Measurements from ENCODE around the gene PWWP2B. TPM values are rescaled to one million over a fixed set of nuclear protein-coding genes. Genes with fewer than 3 reads are reported as not detected.
A peak's percentile ranks its signal among the peaks of the same experiment; 100 is the strongest.

Gene PWWP2B
- total RNA-seq, 1 experiment from 2014 or later: 19.3 TPM

GRCh38 chr10:132365102-132365501 lies 31.9 kb upstream of the PWWP2B start:
- no peaks in the 10 kb centered on the region for H3K27me3 Mint-ChIP-seq (ENCODE audit: insufficient read depth, unreplicated experiment)
- H3K27ac Mint-ChIP-seq (ENCODE audit: unreplicated experiment): peak overlapping the region; percentile 42
- TF ChIP-seq CTCF (IDR thresholded peaks at IDR 0.05; ENCODE audit: insufficient read depth in 1 of 2, low read depth in 1 of 2, low read length in 1 of 2, severe bottlenecking in 1 of 2, unreplicated experiment in 1 of 2): no peak
- H3K4me3 ChIP-seq (ENCODE audit: low read depth, low read length): no peak overlapping the region
- BruUV-seq (replicated peaks): no TSS peak
- peaks cover 18% of the 10 kb centered on the region for H3K9me3 Mint-ChIP-seq (ENCODE audit: unreplicated experiment)
- ChIA-PET CTCF (no interaction called here), POLR2A (no interaction called here)
- H3K4me1 Mint-ChIP-seq (ENCODE audit: low read depth, unreplicated experiment): no peaks in the 10 kb centered on the region
- no peak overlapping the region for H3K4me3 Mint-ChIP-seq (ENCODE audit: unreplicated experiment)
- no peaks in the 10 kb centered on the region for H3K36me3 Mint-ChIP-seq (ENCODE audit: insufficient read depth, unreplicated experiment)
- H3K36me3 ChIP-seq (ENCODE audit: control insufficient read depth, insufficient read depth, low read length): no peaks in the 10 kb centered on the region
- DNase-seq: no peak
- intact Hi-C loops (cut with micrococcal nuclease; ENCODE audit: unreplicated experiment): no loop called here
- no peaks in the 10 kb centered on the region for H3K4me1 ChIP-seq
- no peaks in the 10 kb centered on the region for H3K27me3 ChIP-seq (replicated peaks; ENCODE audit: control insufficient read depth, insufficient read depth, low read length)
- no peaks in the 10 kb centered on the region; the same call in 1 of the 2 replicates for H3K9me3 ChIP-seq

GRCh38 chr10:132366006-132366405 lies 31.0 kb upstream of the PWWP2B start:
- BruUV-seq (replicated peaks): no TSS peak
- Histone ChIP-seq H3K36me3 (ENCODE audit: control insufficient read depth, insufficient read depth, low read length) (no peaks in the 10 kb centered on the region), H3K9me3 (no peaks in the 10 kb centered on the region; the same call in 1 of the 2 replicates), H3K4me3 (ENCODE audit: low read depth, low read length) (no peak overlapping the region), H3K27me3 (replicated peaks; ENCODE audit: control insufficient read depth, insufficient read depth, low read length) (no peaks in the 10 kb centered on the region), H3K4me1 (no peaks in the 10 kb centered on the region)
- TF ChIP-seq CTCF (IDR thresholded peaks at IDR 0.05; ENCODE audit: insufficient read depth in 1 of 2, low read depth in 1 of 2, low read length in 1 of 2, severe bottlenecking in 1 of 2, unreplicated experiment in 1 of 2): no peak
- ChIA-PET POLR2A (no interaction called here), CTCF (no interaction called here)
- no peak for DNase-seq
- intact Hi-C loops (cut with micrococcal nuclease; ENCODE audit: unreplicated experiment): no loop called here
- Mint-ChIP-seq H3K4me3 (ENCODE audit: unreplicated experiment) (no peak overlapping the region), H3K36me3 (ENCODE audit: insufficient read depth, unreplicated experiment) (no peaks in the 10 kb centered on the region), H3K27me3 (ENCODE audit: insufficient read depth, unreplicated experiment) (no peaks in the 10 kb centered on the region), H3K4me1 (ENCODE audit: low read depth, unreplicated experiment) (no peaks in the 10 kb centered on the region), H3K9me3 (ENCODE audit: unreplicated experiment) (peaks cover 18% of the 10 kb centered on the region), H3K27ac (ENCODE audit: unreplicated experiment) (no peak overlapping the region)

- POLR2A ChIA-PET: no interaction called here
- Mint-ChIP-seq H3K4me1 (ENCODE audit: low read depth, unreplicated experiment) (no peaks in the 10 kb centered on the region), H3K27ac (ENCODE audit: unreplicated experiment) (no peak overlapping the region), H3K27me3 (ENCODE audit: insufficient read depth, unreplicated experiment) (no peaks in the 10 kb centered on the region), H3K4me3 (ENCODE audit: unreplicated experiment) (no peak overlapping the region), H3K9me3 (ENCODE audit: unreplicated experiment) (peaks cover 18% of the 10 kb centered on the region), H3K36me3 (ENCODE audit: insufficient read depth, unreplicated experiment) (no peaks in the 10 kb centered on the region)
- BruUV-seq (replicated peaks): no TSS peak
- TF ChIP-seq CTCF (IDR thresholded peaks at IDR 0.05; ENCODE audit: insufficient read depth in 1 of 2, low read depth in 1 of 2, low read length in 1 of 2, severe bottlenecking in 1 of 2, unreplicated experiment in 1 of 2): no peak
- no peak for DNase-seq
- intact Hi-C loops (cut with micrococcal nuclease; ENCODE audit: unreplicated experiment): no loop called here
- Histone ChIP-seq H3K9me3 (no peaks in the 10 kb centered on the region; the same call in 1 of the 2 replicates), H3K4me3 (ENCODE audit: low read depth, low read length) (no peak overlapping the region), H3K36me3 (ENCODE audit: control insufficient read depth, insufficient read depth, low read length) (no peaks in the 10 kb centered on the region), H3K27me3 (replicated peaks; ENCODE audit: control insufficient read depth, insufficient read depth, low read length) (no peaks in the 10 kb centered on the region), H3K4me1 (no peaks in the 10 kb centered on the region)
- CTCF ChIA-PET: no interaction called here
Observed at GRCh38 chr10:132366499-132366898, 30.5 kb upstream of the PWWP2B start.
